ENCODE results near the gene FBXO33. TPM values are rescaled to one million over a fixed set of nuclear protein-coding genes. Genes with fewer than 3 reads are reported as not detected.

Gene FBXO33
- total RNA-seq (2022) (3.9 and 5.6 TPM in 2 replicates), Bru-seq, nascent RNA (percentile 71 among the genes with signal in this experiment), BruChase-seq, experiment 1, labeled RNA remaining after a 6-hour chase (percentile 53 among the genes with signal in this experiment), BruChase-seq, experiment 2, labeled RNA remaining after a 2-hour chase (percentile 73 among the genes with signal in this experiment)
- long read RNA-seq, transcript FBXO33-201 (4 exons, 3,853 nt): major isoform, 13 of 14 reads
- long read RNA-seq, partial matches to known transcripts: 0 of 14 reads
- long read RNA-seq, other reads (novel, unspliced or antisense): 1 of 14 reads

- no peaks in the 10 kb centered on the region for H3K27me3 Mint-ChIP-seq (ENCODE audit: insufficient read depth, unreplicated experiment)
- peaks cover 24% of the 10 kb centered on the region for H3K4me1 Mint-ChIP-seq (ENCODE audit: insufficient read depth, unreplicated experiment)
- intact Hi-C loops (cut with micrococcal nuclease): loop anchor here (2.0 to 5.0 kb wide), 2 partner anchors 260 to 329 kb away; partner anchors contain the start of genes SEC23A and TRAPPC6B
- H3K36me3 Mint-ChIP-seq (ENCODE audit: insufficient read depth, unreplicated experiment): peaks cover 7% of the 10 kb centered on the region
- peak within 1 kb of the TSS; percentile 94 for H3K4me3 Mint-ChIP-seq (ENCODE audit: unreplicated experiment)
- TF ChIP-seq, protein P1, sequence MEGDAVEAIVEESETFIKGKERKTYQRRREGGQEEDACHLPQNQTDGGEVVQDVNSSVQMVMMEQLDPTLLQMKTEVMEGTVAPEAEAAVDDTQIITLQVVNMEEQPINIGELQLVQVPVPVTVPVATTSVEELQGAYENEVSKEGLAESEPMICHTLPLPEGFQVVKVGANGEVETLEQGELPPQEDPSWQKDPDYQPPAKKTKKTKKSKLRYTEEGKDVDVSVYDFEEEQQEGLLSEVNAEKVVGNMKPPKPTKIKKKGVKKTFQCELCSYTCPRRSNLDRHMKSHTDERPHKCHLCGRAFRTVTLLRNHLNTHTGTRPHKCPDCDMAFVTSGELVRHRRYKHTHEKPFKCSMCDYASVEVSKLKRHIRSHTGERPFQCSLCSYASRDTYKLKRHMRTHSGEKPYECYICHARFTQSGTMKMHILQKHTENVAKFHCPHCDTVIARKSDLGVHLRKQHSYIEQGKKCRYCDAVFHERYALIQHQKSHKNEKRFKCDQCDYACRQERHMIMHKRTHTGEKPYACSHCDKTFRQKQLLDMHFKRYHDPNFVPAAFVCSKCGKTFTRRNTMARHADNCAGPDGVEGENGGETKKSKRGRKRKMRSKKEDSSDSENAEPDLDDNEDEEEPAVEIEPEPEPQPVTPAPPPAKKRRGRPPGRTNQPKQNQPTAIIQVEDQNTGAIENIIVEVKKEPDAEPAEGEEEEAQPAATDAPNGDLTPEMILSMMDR (IDR thresholded peaks at IDR 0.05; ENCODE audit: unreplicated experiment): no peak
- peak within 1 kb of the TSS; percentile 100 for H3K27ac Mint-ChIP-seq (ENCODE audit: low read depth, unreplicated experiment)
- ChIA-PET CTCF (interaction anchor here (0.6 to 0.7 kb wide), 2 partner anchors 733 to 1531 kb away, joined by 3 read pairs; no protein-coding TSS in a partner anchor), POLR2A (interaction anchor here (0.6 to 6.1 kb wide), 35 partner anchors 9 to 1756 kb away, joined by 3 to 57 read pairs (median 4); partner anchors contain the start of genes GEMIN2, PNN, SEC23A and TRAPPC6B)
- DNase-seq (ENCODE audit: unreplicated experiment): peak; percentile 95
- no peaks in the 10 kb centered on the region for H3K9me3 Mint-ChIP-seq (ENCODE audit: unreplicated experiment)
- no TSS peak for BruUV-seq (replicated peaks)
Observed at GRCh38 chr14:39432179-39432618, at the start of gene FBXO33. TSS of gene FBXO33 (minus strand) at chr14:39432433. CDS start at chr14:39432162, 271 bp downstream.

DNA sequence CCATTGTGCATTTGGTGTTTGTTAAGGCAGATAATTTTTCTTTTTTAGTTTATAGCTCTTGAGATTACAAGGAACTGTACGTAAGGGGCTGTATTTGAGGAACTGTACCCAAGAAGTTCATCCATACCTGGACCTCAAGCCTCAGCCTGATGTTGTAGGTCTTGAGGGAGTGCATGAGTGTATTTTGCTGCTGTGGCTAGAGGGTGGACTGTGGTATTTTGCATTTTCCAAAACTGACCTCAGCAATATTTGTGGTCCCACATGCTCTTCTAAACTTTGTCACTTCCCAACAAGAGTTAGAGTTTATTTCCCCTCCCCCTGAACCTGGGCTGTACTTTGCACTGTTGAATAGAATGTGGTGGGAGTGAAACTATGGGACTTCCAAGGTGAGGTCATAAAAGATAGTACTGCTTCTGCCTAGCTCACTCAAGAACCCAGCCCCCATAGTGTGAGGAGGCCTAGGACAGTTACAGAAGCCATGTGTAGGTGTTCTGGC lies 42.2 kb upstream of the FBXO33 start:
- DNase-seq (ENCODE audit: unreplicated experiment): no peak
- BruUV-seq (replicated peaks): no TSS peak
- ChIA-PET POLR2A (no interaction called here), CTCF (no interaction called here)
- TF ChIP-seq, protein P1 (IDR thresholded peaks at IDR 0.05; ENCODE audit: unreplicated experiment): no peak
- H3K9me3 Mint-ChIP-seq (ENCODE audit: unreplicated experiment): no peaks in the 10 kb centered on the region
- no peak overlapping the region for H3K27ac Mint-ChIP-seq (ENCODE audit: low read depth, unreplicated experiment)
- H3K36me3 Mint-ChIP-seq (ENCODE audit: insufficient read depth, unreplicated experiment): no peaks in the 10 kb centered on the region
- H3K4me1 Mint-ChIP-seq (ENCODE audit: insufficient read depth, unreplicated experiment): no peaks in the 10 kb centered on the region
- no peaks in the 10 kb centered on the region for H3K27me3 Mint-ChIP-seq (ENCODE audit: insufficient read depth, unreplicated experiment)
- intact Hi-C loops (cut with micrococcal nuclease): no loop called here
- no peak overlapping the region for H3K4me3 Mint-ChIP-seq (ENCODE audit: unreplicated experiment)

- TF ChIP-seq, protein P1 (IDR thresholded peaks at IDR 0.05; ENCODE audit: unreplicated experiment): no peak
- POLR2A ChIA-PET: interaction anchor here (0.5 to 0.7 kb wide), 2 partner anchors 26 to 921 kb away, joined by 3 to 4 read pairs; no protein-coding TSS in a partner anchor
- H3K27ac Mint-ChIP-seq (ENCODE audit: low read depth, unreplicated experiment): no peak overlapping the region
- no TSS peak for BruUV-seq (replicated peaks)
- H3K9me3 Mint-ChIP-seq (ENCODE audit: unreplicated experiment): no peaks in the 10 kb centered on the region
- no peak overlapping the region for H3K4me3 Mint-ChIP-seq (ENCODE audit: unreplicated experiment)
- peaks cover 4% of the 10 kb centered on the region for H3K36me3 Mint-ChIP-seq (ENCODE audit: insufficient read depth, unreplicated experiment)
- no peaks in the 10 kb centered on the region for H3K27me3 Mint-ChIP-seq (ENCODE audit: insufficient read depth, unreplicated experiment)
- no peak for DNase-seq (ENCODE audit: unreplicated experiment)
- CTCF ChIA-PET: no interaction called here
- no peaks in the 10 kb centered on the region for H3K4me1 Mint-ChIP-seq (ENCODE audit: insufficient read depth, unreplicated experiment)
- intact Hi-C loops (cut with micrococcal nuclease): no loop called here
Observed at GRCh38 chr14:39472078-39472477, 39.8 kb upstream of the FBXO33 start.

DNA sequence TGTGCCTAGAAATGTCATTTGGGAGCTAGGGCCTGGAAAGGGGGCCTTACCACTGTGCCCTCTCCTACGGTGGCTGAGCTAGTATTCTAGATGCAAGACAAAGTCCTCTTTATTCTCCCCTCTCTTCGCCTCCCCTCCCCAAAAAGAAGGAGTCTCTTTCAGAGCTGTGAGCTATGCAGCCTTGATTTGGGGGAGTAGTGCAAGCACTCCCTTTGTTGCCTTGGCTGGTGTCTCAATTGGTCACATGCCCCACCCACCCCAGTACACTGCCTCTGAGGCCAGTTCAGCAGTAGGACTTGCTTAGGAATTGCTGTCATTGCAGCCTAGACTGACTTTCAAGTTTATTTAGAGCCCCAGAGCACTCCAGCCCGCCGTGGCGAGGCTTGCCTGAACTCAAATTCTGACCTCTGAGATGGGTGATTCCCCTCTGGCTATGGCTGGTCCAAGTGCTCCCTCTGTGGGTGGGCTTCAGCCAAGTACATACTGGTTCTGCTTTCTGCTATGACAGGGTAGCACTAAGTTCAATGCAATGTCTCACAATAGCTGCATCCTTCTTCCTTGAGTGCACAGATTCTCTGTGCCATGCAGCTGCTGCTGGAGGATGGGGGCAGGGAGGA lies 37.0 kb upstream of the FBXO33 start:
- CTCF ChIA-PET: interaction anchor here (0.6 to 1.3 kb wide), 3 partner anchors 20 to 423 kb away, joined by 3 to 4 read pairs (median 3); no protein-coding TSS in a partner anchor
- Mint-ChIP-seq H3K27ac (ENCODE audit: low read depth, unreplicated experiment) (no peak overlapping the region), H3K27me3 (ENCODE audit: insufficient read depth, unreplicated experiment) (peaks cover 27% of the 10 kb centered on the region), H3K4me1 (ENCODE audit: insufficient read depth, unreplicated experiment) (no peaks in the 10 kb centered on the region), H3K9me3 (ENCODE audit: unreplicated experiment) (no peaks in the 10 kb centered on the region), H3K4me3 (ENCODE audit: unreplicated experiment) (no peak overlapping the region), H3K36me3 (ENCODE audit: insufficient read depth, unreplicated experiment) (peaks cover 6% of the 10 kb centered on the region)
- TF ChIP-seq, protein P1 (IDR thresholded peaks at IDR 0.05; ENCODE audit: unreplicated experiment): no peak
- POLR2A ChIA-PET: no interaction called here
- no peak for DNase-seq (ENCODE audit: unreplicated experiment)
- intact Hi-C loops (cut with micrococcal nuclease): no loop called here
- no TSS peak for BruUV-seq (replicated peaks)
